ENCODE results near the gene PCDHGB2.

DNA sequence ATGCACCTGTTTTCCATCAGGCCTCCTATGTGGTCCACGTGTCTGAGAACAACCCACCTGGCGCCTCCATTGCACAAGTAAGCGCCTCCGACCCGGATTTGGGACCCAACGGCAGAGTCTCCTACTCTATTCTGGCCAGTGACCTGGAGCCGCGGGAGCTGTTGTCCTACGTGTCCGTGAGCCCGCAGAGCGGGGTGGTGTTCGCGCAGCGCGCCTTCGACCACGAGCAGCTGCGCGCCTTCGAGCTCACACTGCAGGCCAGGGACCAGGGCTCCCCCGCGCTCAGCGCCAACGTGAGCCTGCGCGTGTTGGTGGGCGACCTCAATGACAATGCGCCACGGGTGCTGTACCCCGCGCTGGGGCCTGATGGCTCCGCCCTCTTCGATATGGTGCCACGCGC lies 8.2 kb upstream of the PCDHGB2 start:
- TF ChIP-seq, protein P1, sequence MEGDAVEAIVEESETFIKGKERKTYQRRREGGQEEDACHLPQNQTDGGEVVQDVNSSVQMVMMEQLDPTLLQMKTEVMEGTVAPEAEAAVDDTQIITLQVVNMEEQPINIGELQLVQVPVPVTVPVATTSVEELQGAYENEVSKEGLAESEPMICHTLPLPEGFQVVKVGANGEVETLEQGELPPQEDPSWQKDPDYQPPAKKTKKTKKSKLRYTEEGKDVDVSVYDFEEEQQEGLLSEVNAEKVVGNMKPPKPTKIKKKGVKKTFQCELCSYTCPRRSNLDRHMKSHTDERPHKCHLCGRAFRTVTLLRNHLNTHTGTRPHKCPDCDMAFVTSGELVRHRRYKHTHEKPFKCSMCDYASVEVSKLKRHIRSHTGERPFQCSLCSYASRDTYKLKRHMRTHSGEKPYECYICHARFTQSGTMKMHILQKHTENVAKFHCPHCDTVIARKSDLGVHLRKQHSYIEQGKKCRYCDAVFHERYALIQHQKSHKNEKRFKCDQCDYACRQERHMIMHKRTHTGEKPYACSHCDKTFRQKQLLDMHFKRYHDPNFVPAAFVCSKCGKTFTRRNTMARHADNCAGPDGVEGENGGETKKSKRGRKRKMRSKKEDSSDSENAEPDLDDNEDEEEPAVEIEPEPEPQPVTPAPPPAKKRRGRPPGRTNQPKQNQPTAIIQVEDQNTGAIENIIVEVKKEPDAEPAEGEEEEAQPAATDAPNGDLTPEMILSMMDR (IDR thresholded peaks at IDR 0.05), result no peak
- TF ChIP-seq POLR2A (IDR thresholded peaks at IDR 0.05), result no peak
